ENCODE results near the gene RASA3. TPM values are rescaled to one million over a fixed set of nuclear protein-coding genes. Genes with fewer than 3 reads are reported as not detected.

Gene RASA3
- total RNA-seq, 1 experiment from 2014 or later, result 9.1 TPM

DNA sequence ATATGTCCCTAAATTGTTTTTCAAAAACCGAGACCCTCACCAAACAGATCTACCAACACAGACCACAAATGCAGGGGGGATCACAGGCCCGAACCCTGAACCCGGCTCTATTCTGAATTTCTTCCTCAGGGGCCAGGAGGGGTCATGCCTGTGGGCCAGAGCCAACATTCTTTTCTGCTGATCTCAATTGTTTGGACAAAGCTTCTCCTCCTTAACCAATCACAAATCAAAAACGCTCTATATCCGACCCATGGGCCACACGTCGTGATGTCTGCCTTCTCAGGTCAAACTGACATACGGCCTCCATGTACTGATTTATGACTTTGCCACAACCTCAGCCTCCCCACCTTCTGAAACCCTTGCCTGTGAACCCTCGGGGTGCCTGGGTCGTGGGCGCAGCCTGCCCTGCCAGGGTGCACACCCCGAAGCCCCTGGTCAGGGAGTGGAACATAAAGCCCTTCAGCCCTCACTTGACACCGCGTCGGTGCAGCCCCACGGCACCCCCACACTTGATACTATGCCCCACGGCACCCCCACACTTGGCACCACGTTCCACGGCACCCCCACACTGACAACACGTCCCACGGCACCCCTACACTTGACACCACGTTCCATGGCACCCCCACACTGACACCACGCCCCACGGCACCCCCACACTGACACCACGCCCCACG lies 100.2 kb downstream of the RASA3 start:
- BruUV-seq (replicated peaks), result no TSS peak
- Histone ChIP-seq H3K9me3 (ENCODE audit: low read length) (no peaks in the 10 kb centered on the region), H3K4me3 (ENCODE audit: low read length) (no peak overlapping the region), H3K27ac (ENCODE audit: low read length) (no peak overlapping the region), H3K36me3 (ENCODE audit: low read depth, low read length) (no peaks in the 10 kb centered on the region), H4K20me1 (ENCODE audit: low read length) (no peaks in the 10 kb centered on the region), H3K79me2 (ENCODE audit: low read length) (no peaks in the 10 kb centered on the region), H3K4me2 (ENCODE audit: low read length) (no peak overlapping the region), H3F3A (ENCODE audit: low read length, unreplicated experiment) (no peaks in the 10 kb centered on the region), H3K27me3 (ENCODE audit: low read length) (no peaks in the 10 kb centered on the region), H3K9me2 (replicated peaks; ENCODE audit: low read length) (no peaks in the 10 kb centered on the region), H2AFZ (ENCODE audit: low read length) (no peak overlapping the region), H3K4me1 (ENCODE audit: insufficient read depth, low read length) (no peaks in the 10 kb centered on the region), H3K9ac (ENCODE audit: low read length) (no peak overlapping the region)
- DNase-seq (no peak), ATAC-seq (no peak)
- CTCF ChIA-PET, result no interaction called here
- TF ChIP-seq EZH2phosphoT487 (IDR thresholded peaks at IDR 0.05; ENCODE audit: borderline replicate concordance, low read length) (no peak), EZH2 (IDR thresholded peaks at IDR 0.05; ENCODE audit: low read length, unreplicated experiment) (no peak)
- TF ChIP-seq, protein P1, sequence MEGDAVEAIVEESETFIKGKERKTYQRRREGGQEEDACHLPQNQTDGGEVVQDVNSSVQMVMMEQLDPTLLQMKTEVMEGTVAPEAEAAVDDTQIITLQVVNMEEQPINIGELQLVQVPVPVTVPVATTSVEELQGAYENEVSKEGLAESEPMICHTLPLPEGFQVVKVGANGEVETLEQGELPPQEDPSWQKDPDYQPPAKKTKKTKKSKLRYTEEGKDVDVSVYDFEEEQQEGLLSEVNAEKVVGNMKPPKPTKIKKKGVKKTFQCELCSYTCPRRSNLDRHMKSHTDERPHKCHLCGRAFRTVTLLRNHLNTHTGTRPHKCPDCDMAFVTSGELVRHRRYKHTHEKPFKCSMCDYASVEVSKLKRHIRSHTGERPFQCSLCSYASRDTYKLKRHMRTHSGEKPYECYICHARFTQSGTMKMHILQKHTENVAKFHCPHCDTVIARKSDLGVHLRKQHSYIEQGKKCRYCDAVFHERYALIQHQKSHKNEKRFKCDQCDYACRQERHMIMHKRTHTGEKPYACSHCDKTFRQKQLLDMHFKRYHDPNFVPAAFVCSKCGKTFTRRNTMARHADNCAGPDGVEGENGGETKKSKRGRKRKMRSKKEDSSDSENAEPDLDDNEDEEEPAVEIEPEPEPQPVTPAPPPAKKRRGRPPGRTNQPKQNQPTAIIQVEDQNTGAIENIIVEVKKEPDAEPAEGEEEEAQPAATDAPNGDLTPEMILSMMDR (conservative IDR thresholded peaks at IDR 0.05; ENCODE audit: low read depth, low read length), result no peak
- POLR2A ChIA-PET (ENCODE audit: unreplicated experiment), result no interaction called here
- intact Hi-C loops (cut with micrococcal nuclease), result no loop called here

DNA sequence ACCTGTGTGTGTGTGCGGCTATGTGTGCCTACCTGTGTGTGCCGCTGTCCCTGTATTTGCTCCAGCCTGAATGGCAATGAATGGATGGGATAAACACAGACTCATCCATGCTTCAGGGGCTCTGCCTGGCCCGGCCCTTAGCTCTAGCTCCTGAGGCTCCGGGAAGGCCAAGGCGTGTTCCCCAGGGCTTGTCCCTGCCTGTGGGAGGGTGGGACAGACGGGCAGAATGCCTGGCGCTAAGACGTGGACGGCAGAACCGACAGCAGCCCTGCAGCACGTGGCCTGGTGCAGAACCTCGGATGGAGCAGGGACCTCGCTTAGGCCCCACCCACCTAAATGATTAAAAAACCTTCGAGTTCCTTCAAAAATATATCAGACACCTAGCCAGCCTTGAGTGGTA lies 100.8 kb downstream of the RASA3 start:
- Histone ChIP-seq H3F3A (ENCODE audit: low read length, unreplicated experiment) (no peaks in the 10 kb centered on the region), H3K9me3 (ENCODE audit: low read length) (no peaks in the 10 kb centered on the region), H3K9me2 (replicated peaks; ENCODE audit: low read length) (no peaks in the 10 kb centered on the region), H3K4me3 (ENCODE audit: low read length) (no peak overlapping the region), H3K27me3 (ENCODE audit: low read length) (no peaks in the 10 kb centered on the region), H3K4me2 (ENCODE audit: low read length) (no peak overlapping the region), H3K27ac (ENCODE audit: low read length) (no peak overlapping the region), H2AFZ (ENCODE audit: low read length) (no peak overlapping the region), H3K79me2 (ENCODE audit: low read length) (no peaks in the 10 kb centered on the region), H3K36me3 (ENCODE audit: low read depth, low read length) (no peaks in the 10 kb centered on the region), H3K4me1 (ENCODE audit: insufficient read depth, low read length) (no peaks in the 10 kb centered on the region), H3K9ac (ENCODE audit: low read length) (no peak overlapping the region), H4K20me1 (ENCODE audit: low read length) (no peaks in the 10 kb centered on the region)
- intact Hi-C loops (cut with micrococcal nuclease), result no loop called here
- DNase-seq (no peak), ATAC-seq (no peak)
- no peak for TF ChIP-seq EZH2phosphoT487 (IDR thresholded peaks at IDR 0.05; ENCODE audit: borderline replicate concordance, low read length)
- TF ChIP-seq, protein P1 (conservative IDR thresholded peaks at IDR 0.05; ENCODE audit: low read depth, low read length), result no peak
- no peak for TF ChIP-seq EZH2 (IDR thresholded peaks at IDR 0.05; ENCODE audit: low read length, unreplicated experiment)
- ChIA-PET POLR2A (ENCODE audit: unreplicated experiment) (no interaction called here), CTCF (no interaction called here)
- no TSS peak for BruUV-seq (replicated peaks)
